ENCODE results near the gene CELF3. TPM values are rescaled to one million over a fixed set of nuclear protein-coding genes. Genes with fewer than 3 reads are reported as not detected.
"Not testable (repeated sequence)": the region's sequence is repeated elsewhere in the genome, so short reads cannot be mapped to it uniquely, and the experiment has no call there.

Gene CELF3
- total RNA-seq, 4 donors from 2014 or later: 1.2 TPM; not detected in 3

DNA sequence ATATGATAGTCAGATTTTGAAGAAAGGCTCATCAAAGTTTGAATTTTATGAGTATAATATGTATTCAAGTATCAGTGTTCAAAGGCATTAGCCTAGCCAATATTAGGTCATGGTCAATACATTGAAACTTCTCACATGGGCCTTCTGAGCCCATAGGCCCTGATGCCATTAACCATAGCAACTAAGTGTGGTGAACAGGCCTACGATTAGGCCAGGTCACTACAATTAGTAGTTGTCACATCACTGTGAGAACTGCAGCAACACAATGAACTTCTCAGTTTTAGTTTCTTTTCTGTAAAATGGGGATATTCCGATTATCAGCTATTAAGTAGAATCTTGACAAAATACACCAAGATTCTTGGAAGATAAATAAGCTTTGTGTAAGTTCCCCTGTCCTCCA is 30.0 kb downstream of the CELF3 start:
- Histone ChIP-seq H3K4me3 (no peak overlapping the region), H3K27me3 (no peaks in the 10 kb centered on the region), H3K36me3 (no peaks in the 10 kb centered on the region), H3K9me3 (no peaks in the 10 kb centered on the region), H3K27ac (no peak overlapping the region), H3K4me1 (no peaks in the 10 kb centered on the region)
- no peak for TF ChIP-seq POLR2A (IDR thresholded peaks at IDR 0.05)
- TF ChIP-seq, protein P1, sequence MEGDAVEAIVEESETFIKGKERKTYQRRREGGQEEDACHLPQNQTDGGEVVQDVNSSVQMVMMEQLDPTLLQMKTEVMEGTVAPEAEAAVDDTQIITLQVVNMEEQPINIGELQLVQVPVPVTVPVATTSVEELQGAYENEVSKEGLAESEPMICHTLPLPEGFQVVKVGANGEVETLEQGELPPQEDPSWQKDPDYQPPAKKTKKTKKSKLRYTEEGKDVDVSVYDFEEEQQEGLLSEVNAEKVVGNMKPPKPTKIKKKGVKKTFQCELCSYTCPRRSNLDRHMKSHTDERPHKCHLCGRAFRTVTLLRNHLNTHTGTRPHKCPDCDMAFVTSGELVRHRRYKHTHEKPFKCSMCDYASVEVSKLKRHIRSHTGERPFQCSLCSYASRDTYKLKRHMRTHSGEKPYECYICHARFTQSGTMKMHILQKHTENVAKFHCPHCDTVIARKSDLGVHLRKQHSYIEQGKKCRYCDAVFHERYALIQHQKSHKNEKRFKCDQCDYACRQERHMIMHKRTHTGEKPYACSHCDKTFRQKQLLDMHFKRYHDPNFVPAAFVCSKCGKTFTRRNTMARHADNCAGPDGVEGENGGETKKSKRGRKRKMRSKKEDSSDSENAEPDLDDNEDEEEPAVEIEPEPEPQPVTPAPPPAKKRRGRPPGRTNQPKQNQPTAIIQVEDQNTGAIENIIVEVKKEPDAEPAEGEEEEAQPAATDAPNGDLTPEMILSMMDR (IDR thresholded peaks at IDR 0.05): no peak
- intact Hi-C loops (cut with DNase I; ENCODE audit: low total_unique reads): no loop called here
- DNase-seq: no peak

DNA sequence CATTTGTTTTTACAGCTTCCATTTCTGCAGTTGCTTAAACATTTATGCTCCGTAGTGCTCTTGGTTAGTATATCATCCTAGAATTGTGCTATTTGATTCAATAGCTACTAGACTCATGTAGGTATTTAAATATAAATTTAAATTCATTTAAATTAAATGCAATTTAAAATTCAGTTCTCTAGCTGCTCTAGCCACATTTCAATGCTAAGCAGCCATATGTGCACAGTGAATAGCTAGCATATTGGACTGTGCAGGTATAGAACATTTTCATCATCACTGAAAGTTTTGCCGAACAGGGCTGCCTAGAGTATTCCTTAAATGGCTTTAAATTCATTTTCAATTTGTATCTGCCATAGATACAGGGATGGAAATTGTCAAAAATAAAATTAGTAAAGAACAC is 32.5 kb downstream of the CELF3 start:
- Histone ChIP-seq H3K4me1 (no peaks in the 10 kb centered on the region), H3K9me3 (no peaks in the 10 kb centered on the region), H3K4me3 (no peak overlapping the region), H3K27me3 (no peaks in the 10 kb centered on the region), H3K36me3 (no peaks in the 10 kb centered on the region), H3K27ac (no peak overlapping the region)
- DNase-seq: no peak
- no peak for TF ChIP-seq POLR2A (IDR thresholded peaks at IDR 0.05)
- TF ChIP-seq, protein P1 (IDR thresholded peaks at IDR 0.05): no peak
- intact Hi-C loops (cut with DNase I; ENCODE audit: low total_unique reads): no loop called here

DNA sequence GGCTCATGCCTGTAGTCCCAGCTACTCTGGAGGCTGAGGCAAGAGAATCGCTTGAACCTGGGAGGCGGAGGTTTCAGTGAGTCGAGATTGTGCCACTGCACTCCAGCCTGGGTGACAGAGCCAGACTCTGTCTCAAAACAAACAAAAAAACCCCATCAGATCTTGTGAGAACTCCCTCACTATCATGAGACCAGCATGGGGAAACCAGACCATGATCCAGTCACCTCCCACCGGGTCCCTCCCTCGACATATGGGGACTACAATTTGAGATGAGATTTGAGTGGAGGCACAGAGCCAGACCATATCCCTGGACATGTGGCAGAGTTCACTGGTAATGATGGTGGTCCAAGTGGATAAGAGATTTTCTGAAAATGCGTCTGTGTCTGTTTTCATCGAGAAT is 33.7 kb downstream of the CELF3 start:
- H3K9me3 ChIP-seq; H3K27ac ChIP-seq; H3K4me1 ChIP-seq; intact Hi-C loops (cut with DNase I; ENCODE audit: low total_unique reads); DNase-seq; H3K36me3 ChIP-seq; H3K27me3 ChIP-seq; H3K4me3 ChIP-seq: not testable (repeated sequence)

- intact Hi-C loops (cut with DNase I; ENCODE audit: low total_unique reads): no loop called here
- TF ChIP-seq, protein P1 (IDR thresholded peaks at IDR 0.05): no peak
- TF ChIP-seq POLR2A (IDR thresholded peaks at IDR 0.05): no peak
These were observed 34.7 kb downstream of the CELF3 start for GRCh38 chr1:151681923-151682322.

DNA sequence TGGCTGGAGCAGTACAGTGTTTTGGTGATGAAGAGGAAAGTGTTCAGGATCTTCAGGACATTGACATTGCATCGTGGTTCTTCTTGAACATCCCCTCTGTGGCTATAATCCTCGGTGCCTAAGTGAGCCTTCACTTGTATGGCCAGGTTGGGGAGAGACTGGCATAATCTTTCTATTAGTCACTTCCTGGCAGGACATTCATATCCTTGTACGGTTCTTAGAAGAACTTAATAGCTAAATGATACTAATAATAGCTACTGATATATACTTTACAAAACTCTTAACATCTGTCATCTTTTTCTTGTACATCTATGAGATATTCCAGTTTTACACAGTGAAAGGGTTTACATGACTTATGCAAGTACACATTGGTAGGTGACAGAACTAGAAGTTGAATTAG is 35.8 kb downstream of the CELF3 start:
- Histone ChIP-seq H3K27me3 (no peaks in the 10 kb centered on the region), H3K27ac (no peak overlapping the region), H3K9me3 (no peaks in the 10 kb centered on the region), H3K36me3 (no peaks in the 10 kb centered on the region), H3K4me3 (no peak overlapping the region), H3K4me1 (no peaks in the 10 kb centered on the region)
- no peak for TF ChIP-seq POLR2A (IDR thresholded peaks at IDR 0.05)
- TF ChIP-seq, protein P1 (IDR thresholded peaks at IDR 0.05): no peak
- DNase-seq: no peak
- intact Hi-C loops (cut with DNase I; ENCODE audit: low total_unique reads): no loop called here

More at GRCh38 chr1:151681923-151682322, 34.7 kb downstream of the CELF3 start:
- no peaks in the 10 kb centered on the region for H3K4me1 ChIP-seq
- no peaks in the 10 kb centered on the region for H3K36me3 ChIP-seq
- no peaks in the 10 kb centered on the region for H3K9me3 ChIP-seq
- H3K27me3 ChIP-seq: no peaks in the 10 kb centered on the region
- DNase-seq: no peak
- no peak overlapping the region for H3K27ac ChIP-seq
- H3K4me3 ChIP-seq: no peak overlapping the region

- TF ChIP-seq POLR2A (IDR thresholded peaks at IDR 0.05): no peak
- Histone ChIP-seq H3K4me3 (no peak overlapping the region), H3K27me3 (no peaks in the 10 kb centered on the region), H3K4me1 (no peaks in the 10 kb centered on the region), H3K9me3 (no peaks in the 10 kb centered on the region), H3K36me3 (no peaks in the 10 kb centered on the region), H3K27ac (no peak overlapping the region)
- intact Hi-C loops (cut with DNase I; ENCODE audit: low total_unique reads): no loop called here
- no peak for DNase-seq
These were observed 36.2 kb downstream of the CELF3 start for GRCh38 chr1:151680391-151680790.
